HepG2 (cell line): ENCODE results near the gene NXN. TPM values are rescaled to one million over a fixed set of nuclear protein-coding genes. Genes with fewer than 3 reads are reported as not detected.

Experiments used
- CBX1 ChIP-seq: IDR thresholded peaks from one replicate; pipeline ENCODE4 v1.6.1; 2016; ENCODE audit warnings: antibody characterized with exemption, low read depth
- CHD2 ChIP-seq: IDR thresholded peaks from 2 replicates; pipeline ENCODE4 v1.6.1; 2011; ENCODE audit warnings: low read depth, low read length, improper control_type of control experiment
- DMAP1 ChIP-seq: IDR thresholded peaks from 2 replicates; pipeline ENCODE4 v1.6.1; 2016
- DNMT3B ChIP-seq: conservative IDR thresholded peaks from 2 replicates; pipeline ENCODE4 v1.6.1; 2016; ENCODE audit warnings: missing biosample characterization, control low read depth
- ELF3 ChIP-seq: IDR thresholded peaks from 2 replicates; pipeline ENCODE4 v1.6.1; 2016; ENCODE audit warnings: missing genetic modification reagents, missing compliant biosample characterization
- FOSL1 ChIP-seq: sonication (generic); formaldehyde crosslinking; IDR thresholded peaks from 2 replicates; pipeline ENCODE4 v1.9.0; 2021; ENCODE audit warnings: missing genetic modification reagents, borderline replicate concordance
- FOXP1 ChIP-seq, 2 experiments: fragments of 450-650 bp in 1 of 2; IDR thresholded peaks; 2 replicates each; pipeline ENCODE4 v1.6.1; 2017 to 2018; ENCODE audit warnings: antibody characterized with exemption in 1 of 2
- MED13 ChIP-seq: sonication (generic); formaldehyde crosslinking; IDR thresholded peaks from 2 replicates; pipeline ENCODE4 v1.5.0; 2020; ENCODE audit warnings: missing genetic modification reagents
- NR2F2 ChIP-seq: IDR thresholded peaks from 2 replicates; pipeline ENCODE4 v1.6.1; 2012; ENCODE audit warnings: low read depth, inconsistent platforms, borderline replicate concordance
- PAX8 ChIP-seq: sonication (generic); formaldehyde crosslinking; IDR thresholded peaks from 2 replicates; pipeline ENCODE4 v1.8.0; 2022; ENCODE audit warnings: mild to moderate bottlenecking, missing genetic modification reagents, borderline replicate concordance
- SOX6 ChIP-seq, 2 experiments: fragments of 450-650 bp in 1 of 2; sonication (generic) in 1 of 2; formaldehyde crosslinking in 1 of 2; IDR thresholded peaks; 2 replicates each; pipeline versions ENCODE4 v1.4.0 to v1.6.1; 2017 to 2020; ENCODE audit warnings: antibody characterized with exemption in 1 of 2, mild to moderate bottlenecking in 1 of 2, missing genetic modification reagents in 1 of 2
- TARDBP ChIP-seq: sonication (generic); formaldehyde crosslinking; IDR thresholded peaks from 2 replicates; pipeline ENCODE4 v1.8.0; 2022; ENCODE audit warnings: mild to moderate bottlenecking, missing genetic modification reagents
- ZBTB42 ChIP-seq: sonication (generic); formaldehyde crosslinking; IDR thresholded peaks from 2 replicates; pipeline ENCODE4 v1.5.0; 2020; ENCODE audit warnings: mild to moderate bottlenecking, missing genetic modification reagents
- ZBTB7A ChIP-seq: sonication (generic); formaldehyde crosslinking; IDR thresholded peaks from 2 replicates; pipeline ENCODE4 v1.8.0; 2022; ENCODE audit warnings: mild to moderate bottlenecking, missing genetic modification reagents
- ZIK1 ChIP-seq: sonication (generic); formaldehyde crosslinking; IDR thresholded peaks from 2 replicates; pipeline ENCODE4 v1.5.0; 2020; ENCODE audit warnings: mild to moderate bottlenecking, low read depth, missing genetic modification reagents, borderline replicate concordance
- ZNF205 ChIP-seq: IDR thresholded peaks from 2 replicates; pipeline ENCODE4 v1.6.1; 2018; ENCODE audit warnings: missing biosample characterization, missing genetic modification reagents
- ZNF274 ChIP-seq: sonication (generic); formaldehyde crosslinking; IDR thresholded peaks from 2 replicates; pipeline ENCODE4 v1.5.1; 2020; ENCODE audit warnings: mild to moderate bottlenecking, missing genetic modification reagents
- ZNF350 ChIP-seq: sonication (generic); formaldehyde crosslinking; IDR thresholded peaks from 2 replicates; pipeline ENCODE4 v1.4.0; 2020; ENCODE audit warnings: mild to moderate bottlenecking, low read depth, missing genetic modification reagents, borderline replicate concordance
- ZNF546 ChIP-seq: sonication (generic); formaldehyde crosslinking; conservative IDR thresholded peaks from 2 replicates; pipeline ENCODE4 v1.8.1; 2023; ENCODE audit warnings: mild to moderate bottlenecking, missing genetic modification reagents
- polyA plus RNA-seq, 8 experiments: library from polyadenylated mRNA; depleted of rRNA in 3 of 8; stranded (reverse) in 7 of 8; unstranded in 1 of 8; fragments of >200 nt; fragmentation: Illumina TruSeq in 4 of 8; extraction: Trizol in 4 of 8; gene quantifications; 2 replicates each; pipeline versions ENCODE4 v1.2.1 to v1.2.3, GENCODE V29; 2011 to 2016; ENCODE audit warnings: low read depth in 4 of 8, missing spikeins in 1 of 8, mixed read lengths in 1 of 8; ENCODE audit not compliant: insufficient read depth in 1 of 8
- total RNA-seq, 5 experiments: library from RNA; depleted of rRNA; stranded (reverse); fragments of >200 nt; fragmentation: Illumina TruSeq; extraction: Trizol; gene quantifications; 2 replicates each; pipeline ENCODE4 v1.2.3, GENCODE V29; 2016; ENCODE audit warnings: low read depth in 1 of 5
- TF ChIP-seq, protein P1 (sequence below): sonication (generic); formaldehyde crosslinking; IDR thresholded peaks from 2 replicates; pipeline ENCODE4 v1.5.0; 2020; ENCODE audit warnings: missing genetic modification reagents
- TF ChIP-seq, protein P2 (sequence below): sonication (generic); formaldehyde crosslinking; IDR thresholded peaks from 2 replicates; pipeline ENCODE4 v1.5.1; 2020; ENCODE audit warnings: missing genetic modification reagents, mild to moderate bottlenecking, borderline replicate concordance
- TF ChIP-seq, protein P3 (sequence below): sonication (generic); formaldehyde crosslinking; IDR thresholded peaks from 2 replicates; pipeline ENCODE4 v1.5.1; 2020; ENCODE audit warnings: missing genetic modification reagents, mild to moderate bottlenecking, borderline replicate concordance
- TF ChIP-seq, protein P4 (sequence below): sonication (generic); formaldehyde crosslinking; IDR thresholded peaks from 2 replicates; pipeline ENCODE4 v1.5.0; 2020; ENCODE audit warnings: missing genetic modification reagents
- TF ChIP-seq, protein P5 (sequence below): sonication (generic); formaldehyde crosslinking; IDR thresholded peaks from 2 replicates; pipeline ENCODE4 v1.8.0; 2022; ENCODE audit warnings: missing genetic modification reagents, mild to moderate bottlenecking, inconsistent platforms, borderline replicate concordance

Gene NXN
- total and polyA plus RNA-seq, 2 of the 13 experiments (the other 11 are each of a cell fraction or from before 2014, with no cell fraction given) = 22.2 to 24.3 TPM

DNA sequence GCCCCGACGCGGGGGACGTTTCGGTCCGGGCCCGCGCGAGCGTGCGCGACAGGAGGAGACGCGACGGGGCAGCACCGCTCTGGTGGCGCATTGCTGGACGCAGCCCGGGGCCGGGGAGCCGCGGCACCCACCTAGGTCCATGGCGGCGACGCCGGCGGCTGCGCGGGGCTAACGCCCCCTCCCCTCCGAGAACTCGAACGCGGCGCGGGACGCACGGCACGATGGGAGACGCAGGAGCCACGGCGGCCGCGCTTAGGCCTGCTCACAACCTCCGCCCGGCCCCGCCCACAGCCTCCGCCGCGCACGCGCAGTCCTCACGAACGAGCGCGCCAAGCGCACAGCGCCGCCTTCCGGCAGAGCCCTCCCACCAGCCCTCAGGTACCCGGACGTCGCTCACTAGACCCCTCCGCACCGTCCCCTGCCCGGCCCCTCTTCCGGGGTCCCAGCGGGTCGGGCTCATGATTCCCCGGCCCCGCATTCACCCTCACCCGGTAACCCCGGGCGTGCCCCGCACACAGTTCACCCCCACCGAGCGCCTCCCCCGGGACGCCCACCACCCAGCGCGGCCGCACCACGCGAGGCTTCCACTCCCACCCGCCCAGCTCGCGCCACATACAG is 227.5 kb downstream of the NXN start, which contains the start of gene GEMIN4 (continued):
- TF ChIP-seq ZNF274 (CRISPR knock-in tag) (no peak; the same call in 1 of the 2 replicates), ZIK1 (CRISPR knock-in tag) (0 out of 2 replicates have a peak, but pooled peaks have one; percentile 75), CHD2 (0 out of 2 replicates have a peak, but pooled peaks have one; percentile 21), ZBTB7A (CRISPR knock-in tag) (no peak; the same call in 1 of the 2 replicates), FOSL1 (CRISPR knock-in tag) (no peak), ELF3 (CRISPR knock-in tag) (no peak), ZNF205 (peak; percentile 46; the same call in 1 of the 2 replicates), CBX1 (peak; percentile 15), SOX6 (IDR thresholded peaks at IDR 0.05) (no peak), SOX6 (CRISPR knock-in tag; IDR thresholded peaks at IDR 0.05) (peak; percentile 66), FOXP1 (IDR thresholded peaks at IDR 0.05) (no peak), FOXP1 (CRISPR knock-in tag; IDR thresholded peaks at IDR 0.05) (no peak), ZNF350 (CRISPR knock-in tag) (no peak), DMAP1 (CRISPR knock-in tag) (peak; percentile 76), PAX8 (no peak), TARDBP (peak; percentile 80), ZNF546 (CRISPR knock-in tag) (peak; percentile 60; the same call in 1 of the 2 replicates), ZBTB42 (CRISPR knock-in tag) (peak; percentile 62; the same call in 1 of the 2 replicates), NR2F2 (no peak), DNMT3B (CRISPR knock-in tag) (no peak), MED13 (no peak)
- TF ChIP-seq, protein P1, sequence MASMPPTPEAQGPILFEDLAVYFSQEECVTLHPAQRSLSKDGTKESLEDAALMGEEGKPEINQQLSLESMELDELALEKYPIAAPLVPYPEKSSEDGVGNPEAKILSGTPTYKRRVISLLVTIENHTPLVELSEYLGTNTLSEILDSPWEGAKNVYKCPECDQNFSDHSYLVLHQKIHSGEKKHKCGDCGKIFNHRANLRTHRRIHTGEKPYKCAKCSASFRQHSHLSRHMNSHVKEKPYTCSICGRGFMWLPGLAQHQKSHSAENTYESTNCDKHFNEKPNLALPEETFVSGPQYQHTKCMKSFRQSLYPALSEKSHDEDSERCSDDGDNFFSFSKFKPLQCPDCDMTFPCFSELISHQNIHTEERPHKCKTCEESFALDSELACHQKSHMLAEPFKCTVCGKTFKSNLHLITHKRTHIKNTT = no peak
- TF ChIP-seq, protein P2, sequence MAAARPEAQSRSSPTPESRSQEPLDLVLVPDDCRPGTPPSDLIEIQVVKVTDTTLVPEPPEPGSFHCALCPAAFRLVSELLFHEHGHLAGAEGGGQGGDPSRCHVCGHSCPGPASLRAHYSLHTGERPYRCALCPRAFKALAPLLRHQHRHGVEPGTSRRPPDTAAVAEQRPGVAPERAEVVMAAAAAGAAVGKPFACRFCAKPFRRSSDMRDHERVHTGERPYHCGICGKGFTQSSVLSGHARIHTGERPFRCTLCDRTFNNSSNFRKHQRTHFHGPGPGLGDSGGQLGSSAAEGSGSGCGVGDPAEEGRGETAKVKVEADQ (CRISPR knock-in tag) = peak; percentile 76; the same call in 1 of the 2 replicates
- TF ChIP-seq, protein P3, sequence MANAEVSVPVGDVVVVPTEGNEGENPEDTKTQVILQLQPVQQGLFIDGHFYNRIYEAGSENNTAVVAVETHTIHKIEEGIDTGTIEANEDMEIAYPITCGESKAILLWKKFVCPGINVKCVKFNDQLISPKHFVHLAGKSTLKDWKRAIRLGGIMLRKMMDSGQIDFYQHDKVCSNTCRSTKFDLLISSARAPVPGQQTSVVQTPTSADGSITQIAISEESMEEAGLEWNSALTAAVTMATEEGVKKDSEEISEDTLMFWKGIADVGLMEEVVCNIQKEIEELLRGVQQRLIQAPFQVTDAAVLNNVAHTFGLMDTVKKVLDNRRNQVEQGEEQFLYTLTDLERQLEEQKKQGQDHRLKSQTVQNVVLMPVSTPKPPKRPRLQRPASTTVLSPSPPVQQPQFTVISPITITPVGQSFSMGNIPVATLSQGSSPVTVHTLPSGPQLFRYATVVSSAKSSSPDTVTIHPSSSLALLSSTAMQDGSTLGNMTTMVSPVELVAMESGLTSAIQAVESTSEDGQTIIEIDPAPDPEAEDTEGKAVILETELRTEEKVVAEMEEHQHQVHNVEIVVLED (CRISPR knock-in tag) = peak; percentile 91
- TF ChIP-seq, protein P4, sequence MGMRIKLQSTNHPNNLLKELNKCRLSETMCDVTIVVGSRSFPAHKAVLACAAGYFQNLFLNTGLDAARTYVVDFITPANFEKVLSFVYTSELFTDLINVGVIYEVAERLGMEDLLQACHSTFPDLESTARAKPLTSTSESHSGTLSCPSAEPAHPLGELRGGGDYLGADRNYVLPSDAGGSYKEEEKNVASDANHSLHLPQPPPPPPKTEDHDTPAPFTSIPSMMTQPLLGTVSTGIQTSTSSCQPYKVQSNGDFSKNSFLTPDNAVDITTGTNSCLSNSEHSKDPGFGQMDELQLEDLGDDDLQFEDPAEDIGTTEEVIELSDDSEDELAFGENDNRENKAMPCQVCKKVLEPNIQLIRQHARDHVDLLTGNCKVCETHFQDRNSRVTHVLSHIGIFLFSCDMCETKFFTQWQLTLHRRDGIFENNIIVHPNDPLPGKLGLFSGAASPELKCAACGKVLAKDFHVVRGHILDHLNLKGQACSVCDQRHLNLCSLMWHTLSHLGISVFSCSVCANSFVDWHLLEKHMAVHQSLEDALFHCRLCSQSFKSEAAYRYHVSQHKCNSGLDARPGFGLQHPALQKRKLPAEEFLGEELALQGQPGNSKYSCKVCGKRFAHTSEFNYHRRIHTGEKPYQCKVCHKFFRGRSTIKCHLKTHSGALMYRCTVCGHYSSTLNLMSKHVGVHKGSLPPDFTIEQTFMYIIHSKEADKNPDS (CRISPR knock-in tag) = no peak
- TF ChIP-seq, protein P5, sequence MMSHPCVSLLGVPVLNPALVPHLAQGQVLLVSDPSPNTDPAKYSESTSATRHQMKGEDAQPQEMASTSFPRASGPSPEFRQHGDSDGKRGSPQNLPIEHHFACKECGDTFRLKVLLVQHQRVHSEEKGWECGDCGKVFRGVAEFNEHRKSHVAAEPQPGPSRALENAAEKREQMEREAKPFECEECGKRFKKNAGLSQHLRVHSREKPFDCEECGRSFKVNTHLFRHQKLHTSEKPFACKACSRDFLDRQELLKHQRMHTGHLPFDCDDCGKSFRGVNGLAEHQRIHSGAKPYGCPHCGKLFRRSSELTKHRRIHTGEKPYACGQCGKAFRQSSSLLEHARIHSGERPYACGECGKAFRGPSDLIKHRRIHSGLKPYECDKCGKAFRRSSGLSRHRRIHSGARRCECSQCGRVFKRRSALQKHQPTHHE (CRISPR knock-in tag) = no peak
